Mammary epithelial cell (primary cell): Measurements from ENCODE around the gene TOMM34.

Experiments used
- CTCF ChIP-seq, 2 donors: IDR thresholded peaks in 1 of 2; conservative IDR thresholded peaks in 1 of 2; 2 replicates each; pipeline ENCODE4 v1.5.1; 2011 to 2012; ENCODE audit warnings: inconsistent platforms in 2 of 2, low read length in 2 of 2, mild to moderate bottlenecking in 2 of 2, control low read depth in 1 of 2, low read depth in 1 of 2; ENCODE audit not compliant: insufficient read depth in 1 of 2; ENCODE audit errors: extremely low read depth in 1 of 2
- EZH2 ChIP-seq: IDR thresholded peaks from 2 replicates; pipeline ENCODE4 v1.6.1; 2012; ENCODE audit warnings: low read length, inconsistent platforms, borderline replicate concordance

GRCh38 chr20:44956410-44956809 is 3.8 kb downstream of the TOMM34 start:
- TF ChIP-seq CTCF (conservative IDR thresholded peaks at IDR 0.05 in 1 of 2, IDR thresholded peaks at IDR 0.05 in 1 of 2; ENCODE audit: extremely low read depth in 1 of 2, insufficient read depth in 1 of 2, low read depth in 1 of 2, low read length in 2 of 2) (no peak), EZH2 (no peak)
